Testis (tissue), 3 donors: ENCODE measurements around the gene ABCC3. TPM values are rescaled to one million over a fixed set of nuclear protein-coding genes. Genes with fewer than 3 reads are reported as not detected.

Experiments
- DNase-seq: peaks from one replicate; pipeline ENCODE4 v3.0.0-alpha.2; 2019
- H3K27ac ChIP-seq, 2 donors: fragments of 200-600 bp; sonication (generic); one replicate each; pipeline ENCODE4 v1.5.1; 2019
- H3K27me3 ChIP-seq: fragments of 200-600 bp; sonication (generic); one replicate; pipeline ENCODE4 v1.5.1; 2019
- H3K36me3 ChIP-seq: fragments of 200-600 bp; sonication (generic); one replicate; pipeline ENCODE4 v1.5.1; 2017; ENCODE audit warnings: low read depth; ENCODE audit errors: missing control alignments
- H3K4me1 ChIP-seq: fragments of 200-600 bp; sonication (generic); one replicate; pipeline ENCODE4 v1.5.1; 2019
- H3K4me3 ChIP-seq, 2 donors: fragments of 200-600 bp; sonication (generic); one replicate each; pipeline ENCODE4 v1.5.1; 2017 to 2019
- H3K9me3 ChIP-seq: fragments of 200-600 bp; sonication (generic); one replicate; pipeline ENCODE4 v1.5.1; 2017
- POLR2A ChIP-seq: fragments of 450-650 bp; IDR thresholded peaks from one replicate; pipeline ENCODE4 v1.6.1; 2017; ENCODE audit warnings: antibody characterized with exemption, mild to moderate bottlenecking, moderate library complexity
- WGBS, 2 donors: methylation state at CpG; one replicate each; pipeline ENCODE4 v1.1.5; 2018; 5-methylcytosine and 5-hydroxymethylcytosine counted together
- intact Hi-C: fragments of 100-400 bp; cut with DNase I; formaldehyde crosslinking; loops from one replicate; pipeline ENCODE4 v1.15.1; 2023; ENCODE audit warnings: low total_unique reads
- polyA plus RNA-seq: library from polyadenylated mRNA; stranded (reverse); fragments of 350-450 nt; fragmentation: Illumina TruSeq; extraction: RNeasy Lipid Tissue Mini Kit (QIAGEN cat#74804); gene quantifications from one replicate; pipeline ENCODE4 v1.2.3, GENCODE V29; 2014; ENCODE audit warnings: low read depth, low replicate concordance; ENCODE audit not compliant: insufficient read depth
- total RNA-seq, 2 donors: library from RNA; depleted of rRNA; stranded (reverse); fragments of >200 nt; gene quantifications; one replicate each; pipeline ENCODE4 v1.2.3, GENCODE V29; 2016
- TF ChIP-seq, protein P1 (sequence below), 3 experiments: fragments of 450-650 bp in 2 of 3; fragments of 200-600 bp in 1 of 3; sonication (generic) in 1 of 3; IDR thresholded peaks; one replicate each; pipeline ENCODE4 v1.5.1; 2016 to 2019; ENCODE audit warnings: antibody characterized with exemption in 3 of 3, mild to moderate bottlenecking in 2 of 3, moderate library complexity in 1 of 3

ABCC3 gene
- total and polyA plus RNA-seq, 3 donors from 2014 or later = 10.0 to 15.4 (median 12.1) TPM

DNA sequence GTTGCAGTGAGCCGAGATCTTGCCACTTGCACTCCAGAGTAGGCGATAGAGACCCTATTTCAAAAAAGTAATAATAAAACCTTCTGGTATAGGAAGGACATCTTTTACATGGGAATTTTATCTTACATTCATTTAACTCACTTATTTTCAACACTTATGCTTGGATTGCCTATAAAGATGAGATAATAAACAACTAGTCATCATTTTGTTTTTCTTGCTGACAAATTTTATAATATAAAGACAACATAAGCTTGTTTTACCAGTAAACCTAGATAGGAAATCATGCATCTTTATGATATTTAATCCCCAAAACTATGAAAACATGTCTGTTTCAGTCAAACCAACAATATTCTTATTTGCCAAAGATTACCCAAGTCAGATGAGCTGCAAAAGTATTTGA, 17.0 kb downstream of the ABCC3 start:
- Histone ChIP-seq H3K36me3 (no peaks in the 10 kb centered on the region), H3K27me3 (no peaks in the 10 kb centered on the region), H3K9me3 (no peaks in the 10 kb centered on the region), H3K27ac (no peak overlapping the region), H3K4me3 (no peak overlapping the region), H3K4me1 (peaks cover 6% of the 10 kb centered on the region)
- no peak for TF ChIP-seq POLR2A
- TF ChIP-seq, protein P1, sequence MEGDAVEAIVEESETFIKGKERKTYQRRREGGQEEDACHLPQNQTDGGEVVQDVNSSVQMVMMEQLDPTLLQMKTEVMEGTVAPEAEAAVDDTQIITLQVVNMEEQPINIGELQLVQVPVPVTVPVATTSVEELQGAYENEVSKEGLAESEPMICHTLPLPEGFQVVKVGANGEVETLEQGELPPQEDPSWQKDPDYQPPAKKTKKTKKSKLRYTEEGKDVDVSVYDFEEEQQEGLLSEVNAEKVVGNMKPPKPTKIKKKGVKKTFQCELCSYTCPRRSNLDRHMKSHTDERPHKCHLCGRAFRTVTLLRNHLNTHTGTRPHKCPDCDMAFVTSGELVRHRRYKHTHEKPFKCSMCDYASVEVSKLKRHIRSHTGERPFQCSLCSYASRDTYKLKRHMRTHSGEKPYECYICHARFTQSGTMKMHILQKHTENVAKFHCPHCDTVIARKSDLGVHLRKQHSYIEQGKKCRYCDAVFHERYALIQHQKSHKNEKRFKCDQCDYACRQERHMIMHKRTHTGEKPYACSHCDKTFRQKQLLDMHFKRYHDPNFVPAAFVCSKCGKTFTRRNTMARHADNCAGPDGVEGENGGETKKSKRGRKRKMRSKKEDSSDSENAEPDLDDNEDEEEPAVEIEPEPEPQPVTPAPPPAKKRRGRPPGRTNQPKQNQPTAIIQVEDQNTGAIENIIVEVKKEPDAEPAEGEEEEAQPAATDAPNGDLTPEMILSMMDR (IDR thresholded peaks at IDR 0.05) = no peak
- 92 to 93% methylated on average over 2 of the region's 2 CpGs for WGBS, 2 donors
- no peak for DNase-seq
- intact Hi-C loops = no loop called here

DNA sequence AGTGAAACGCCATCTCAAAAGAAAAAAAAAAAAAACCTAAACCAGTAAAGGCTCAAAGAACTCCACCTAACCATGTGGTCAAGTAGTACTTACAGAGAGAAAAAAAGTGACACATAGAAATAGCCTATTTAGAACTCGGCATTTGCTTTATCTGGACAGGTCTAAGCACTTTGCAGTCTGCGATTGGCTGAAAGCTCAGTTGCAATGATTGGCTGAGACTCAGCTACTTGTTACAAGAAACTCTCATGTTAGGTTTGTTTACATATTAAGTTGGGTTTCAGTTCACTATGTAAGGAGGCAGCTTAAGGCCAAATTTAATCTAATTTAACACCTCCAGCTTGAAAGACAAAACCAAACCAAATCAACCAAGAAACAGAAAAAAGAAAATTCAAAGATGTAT, 19.1 kb downstream of the ABCC3 start:
- Histone ChIP-seq H3K4me1 (peaks cover 6% of the 10 kb centered on the region), H3K36me3 (no peaks in the 10 kb centered on the region), H3K9me3 (no peaks in the 10 kb centered on the region), H3K27ac (no peak overlapping the region), H3K4me3 (no peak overlapping the region), H3K27me3 (no peaks in the 10 kb centered on the region)
- no peak for TF ChIP-seq POLR2A
- TF ChIP-seq, protein P1 (IDR thresholded peaks at IDR 0.05) = no peak
- WGBS, 2 donors = 83% methylated on average over 3 of the region's 3 CpGs
- intact Hi-C loops = no loop called here
- no peak for DNase-seq

DNA sequence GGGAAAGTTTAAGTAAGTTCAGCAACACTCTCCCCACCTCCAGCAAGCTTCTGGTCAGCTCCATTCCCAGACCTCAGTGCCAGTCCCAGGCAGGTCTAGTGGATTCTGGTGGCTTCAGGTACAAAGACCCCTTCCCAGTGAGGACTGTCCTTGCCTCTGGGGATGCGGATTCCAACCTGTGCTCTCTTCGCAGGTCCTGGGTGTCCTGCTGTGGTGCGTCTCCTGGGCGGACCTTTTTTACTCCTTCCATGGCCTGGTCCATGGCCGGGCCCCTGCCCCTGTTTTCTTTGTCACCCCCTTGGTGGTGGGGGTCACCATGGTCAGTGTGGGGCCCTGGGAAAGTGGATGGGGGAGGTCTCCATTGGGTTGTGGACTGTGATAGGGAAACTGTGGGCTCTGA, 21.8 kb downstream of the ABCC3 start:
- intact Hi-C loops = no loop called here
- Histone ChIP-seq H3K27ac (no peak overlapping the region), H3K4me3 (no peak overlapping the region), H3K4me1 (peaks cover 11% of the 10 kb centered on the region), H3K27me3 (no peaks in the 10 kb centered on the region), H3K36me3 (no peaks in the 10 kb centered on the region), H3K9me3 (no peaks in the 10 kb centered on the region)
- TF ChIP-seq, protein P1 (IDR thresholded peaks at IDR 0.05) = no peak
- TF ChIP-seq POLR2A = no peak
- WGBS, 2 donors = 86 to 94% methylated on average over 5 of the region's 5 CpGs
- no peak for DNase-seq

DNA sequence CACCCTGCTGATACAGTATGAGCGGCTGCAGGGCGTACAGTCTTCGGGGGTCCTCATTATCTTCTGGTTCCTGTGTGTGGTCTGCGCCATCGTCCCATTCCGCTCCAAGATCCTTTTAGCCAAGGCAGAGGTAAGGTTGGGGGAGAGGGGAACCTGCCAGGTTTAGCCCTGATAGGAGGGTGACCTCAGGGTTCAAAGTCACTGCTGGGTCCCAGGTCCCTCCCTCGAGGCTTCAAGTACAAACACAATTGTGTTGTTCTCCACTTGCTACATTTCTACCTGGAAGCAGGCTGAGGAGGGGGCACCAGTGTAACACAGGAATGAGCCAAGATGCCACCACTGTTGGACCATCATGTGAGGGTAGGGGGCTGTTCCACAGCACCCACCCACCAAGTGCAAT, 22.4 kb downstream of the ABCC3 start:
- H3K36me3 ChIP-seq = no peaks in the 10 kb centered on the region
- no peak overlapping the region for H3K4me3 ChIP-seq
- no peak overlapping the region for H3K27ac ChIP-seq
- TF ChIP-seq, protein P1 (IDR thresholded peaks at IDR 0.05) = no peak
- TF ChIP-seq POLR2A = no peak
- H3K27me3 ChIP-seq = no peaks in the 10 kb centered on the region
- H3K9me3 ChIP-seq = no peaks in the 10 kb centered on the region
- intact Hi-C loops = no loop called here
- WGBS, 2 donors = 87 to 89% methylated on average over 6 to 7 of the region's 7 CpGs
- peaks cover 14% of the 10 kb centered on the region for H3K4me1 ChIP-seq
- no peak for DNase-seq

DNA sequence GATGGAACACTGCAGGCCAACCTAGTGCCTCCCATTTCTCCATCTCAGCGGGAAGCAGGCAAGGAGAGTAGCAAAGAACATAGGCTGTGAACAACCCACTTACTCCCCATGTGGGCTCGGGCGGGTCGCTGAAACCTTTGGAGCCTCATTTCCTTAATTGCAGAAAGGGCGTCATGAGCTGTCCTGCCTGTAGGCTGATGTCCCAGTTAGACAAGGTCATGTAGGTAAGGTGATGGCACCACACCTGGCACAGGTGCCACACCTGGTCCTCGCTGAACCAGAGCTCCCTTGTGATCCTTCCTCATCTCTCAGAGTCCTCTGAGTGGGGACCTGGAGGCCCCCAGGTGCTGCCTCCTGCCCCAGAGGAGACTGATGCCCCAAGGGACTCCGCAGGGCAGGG, 22.9 kb downstream of the ABCC3 start:
- 94 to 96% methylated on average over 5 to 7 of the region's 7 CpGs for WGBS, 2 donors
- intact Hi-C loops = no loop called here
- H3K4me3 ChIP-seq = no peak overlapping the region
- no peaks in the 10 kb centered on the region for H3K27me3 ChIP-seq
- H3K27ac ChIP-seq = no peak overlapping the region
- no peak for DNase-seq
- peaks cover 14% of the 10 kb centered on the region for H3K4me1 ChIP-seq
- no peaks in the 10 kb centered on the region for H3K9me3 ChIP-seq
- no peak for TF ChIP-seq POLR2A
- TF ChIP-seq, protein P1 (IDR thresholded peaks at IDR 0.05) = no peak
- H3K36me3 ChIP-seq = no peaks in the 10 kb centered on the region
